Activated effector memory CD4-positive, alpha-beta T cell treated with anti-CD3 and anti-CD28 coated beads, Interleukin-2, amount 50 U/mL, for 16 hours (primary cell): ENCODE measurements around the gene SOD3.

ENCODE experiments used
- DNase-seq: peaks from one replicate; pipeline ENCODE4 v3.0.0-alpha.2; 2020

SOD3 gene

GRCh38 chr4:24846716-24847115, 51.3 kb downstream of the SOD3 start:
- DNase-seq, result no peak

GRCh38 chr4:24849351-24849750, 54.0 kb downstream of the SOD3 start:
- no peak for DNase-seq

DNA sequence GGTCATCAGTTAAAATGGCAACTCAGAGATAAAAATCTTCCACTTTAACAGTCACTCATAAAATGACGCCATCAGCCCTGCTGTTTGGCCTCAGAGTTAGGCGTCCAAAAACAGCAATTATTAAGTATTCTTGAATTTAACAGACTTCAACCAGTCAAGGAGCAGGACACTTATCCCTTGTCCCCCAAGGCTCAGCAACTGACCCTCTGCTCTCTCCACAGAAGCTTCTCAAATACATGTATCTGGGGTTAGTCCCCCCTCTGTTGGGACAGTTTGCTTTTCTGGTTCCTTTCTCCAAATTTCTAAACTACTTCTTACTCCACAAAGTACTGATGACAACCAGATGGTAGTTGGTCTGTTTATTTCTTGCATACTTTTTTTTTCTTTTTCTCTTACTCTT, 54.4 kb downstream of the SOD3 start:
- DNase-seq, result no peak
